MG63 (cell line): ENCODE results near the gene CWC27. TPM values are rescaled to one million over a fixed set of nuclear protein-coding genes. Genes with fewer than 3 reads are reported as not detected.
"Not testable (repeated sequence)": the region's sequence is repeated elsewhere in the genome, so short reads cannot be mapped to it uniquely, and the experiment has no call there.

Experiments used
- DNase-seq: peaks from one replicate; pipeline ENCODE4 v3.0.0-alpha.2; 2020
- H3K27me3 ChIP-seq: fragments of 250-450 bp; sonication (Bioruptor Pico); 2 replicates; pipeline ENCODE4 v1.5.1; 2020; ENCODE audit warnings: mild to moderate bottlenecking, moderate library complexity
- H3K36me3 ChIP-seq: fragments of 250-450 bp; sonication (Bioruptor Pico); 2 replicates; pipeline ENCODE4 v1.5.1; 2020; ENCODE audit warnings: mild to moderate bottlenecking, moderate library complexity
- H3K4me3 ChIP-seq: fragments of 250-450 bp; sonication (Bioruptor Pico); 2 replicates; pipeline ENCODE4 v1.5.1; 2020; ENCODE audit warnings: mild to moderate bottlenecking, moderate library complexity
- H3K9me3 ChIP-seq: fragments of 250-450 bp; sonication (Bioruptor Pico); 2 replicates; pipeline ENCODE4 v1.5.1; 2020; ENCODE audit warnings: mild to moderate bottlenecking, moderate library complexity
- total RNA-seq: library from RNA; depleted of rRNA; stranded (reverse); fragments of >200 nt; shearing (Covaris generic); gene quantifications from 2 replicates; pipeline ENCODE4 v1.2.3, GENCODE V29; 2014; ENCODE audit warnings: low replicate concordance

CWC27 gene
- total RNA-seq, 1 experiment from 2014 or later: 12.3 TPM

- no peaks in the 10 kb centered on the region for H3K36me3 ChIP-seq
- DNase-seq: no peak
Observed at GRCh38 chr5:64923151-64923685, 154.5 kb downstream of the CWC27 start.

DNA sequence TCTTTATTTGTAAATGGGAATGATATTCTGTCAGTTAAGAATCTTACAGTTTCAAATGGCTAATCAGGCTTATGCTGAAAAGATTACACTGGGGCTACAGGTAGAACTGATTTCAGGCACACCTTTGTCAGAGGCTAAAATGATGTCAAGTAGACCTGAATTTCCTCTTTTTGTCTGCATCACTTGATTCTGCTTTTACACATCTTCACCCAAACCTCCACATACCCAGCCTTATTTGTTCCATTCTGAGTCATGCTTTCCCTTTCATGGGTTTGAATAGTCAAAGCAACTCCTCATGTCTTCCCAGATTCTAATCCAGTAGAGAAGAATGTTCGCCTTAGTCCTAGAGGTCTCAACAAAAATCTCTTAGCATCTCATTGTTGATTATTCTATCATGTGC is 156.4 kb downstream of the CWC27 start:
- Histone ChIP-seq H3K4me3 (no peak overlapping the region), H3K36me3 (no peaks in the 10 kb centered on the region), H3K9me3 (peaks cover 7% of the 10 kb centered on the region), H3K27me3 (no peaks in the 10 kb centered on the region)
- no peak for DNase-seq

More at GRCh38 chr5:64923151-64923685, 154.5 kb downstream of the CWC27 start:
- Histone ChIP-seq H3K9me3 (peaks cover 7% of the 10 kb centered on the region), H3K4me3 (no peak overlapping the region), H3K27me3 (no peaks in the 10 kb centered on the region)

DNA sequence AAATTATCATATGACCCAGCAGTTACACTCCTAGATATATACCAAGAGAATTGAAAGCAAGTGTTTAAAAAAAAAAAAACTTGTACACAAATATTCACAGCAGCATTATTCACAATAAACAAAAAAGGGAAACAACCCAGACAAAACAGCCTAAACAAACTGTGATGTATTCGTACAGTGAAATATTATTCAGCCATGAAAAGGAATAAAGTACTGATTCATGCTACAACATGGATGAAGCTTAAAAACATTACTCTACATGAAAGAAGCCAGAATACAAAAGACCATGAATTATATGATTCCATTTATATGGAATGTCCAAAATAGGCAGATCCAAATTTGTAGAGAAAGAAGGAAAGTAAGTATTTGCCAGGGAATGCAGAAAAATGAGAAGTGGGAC is 161.1 kb downstream of the CWC27 start:
- DNase-seq: no peak
- no peak overlapping the region for H3K4me3 ChIP-seq
- no peaks in the 10 kb centered on the region for H3K36me3 ChIP-seq
- no peaks in the 10 kb centered on the region for H3K9me3 ChIP-seq
- no peaks in the 10 kb centered on the region for H3K27me3 ChIP-seq

- no peaks in the 10 kb centered on the region for H3K9me3 ChIP-seq
- no peaks in the 10 kb centered on the region for H3K27me3 ChIP-seq
- no peak for DNase-seq
- no peak overlapping the region for H3K4me3 ChIP-seq
- no peaks in the 10 kb centered on the region for H3K36me3 ChIP-seq
Observed at GRCh38 chr5:64930672-64931318, 162.1 kb downstream of the CWC27 start.

DNA sequence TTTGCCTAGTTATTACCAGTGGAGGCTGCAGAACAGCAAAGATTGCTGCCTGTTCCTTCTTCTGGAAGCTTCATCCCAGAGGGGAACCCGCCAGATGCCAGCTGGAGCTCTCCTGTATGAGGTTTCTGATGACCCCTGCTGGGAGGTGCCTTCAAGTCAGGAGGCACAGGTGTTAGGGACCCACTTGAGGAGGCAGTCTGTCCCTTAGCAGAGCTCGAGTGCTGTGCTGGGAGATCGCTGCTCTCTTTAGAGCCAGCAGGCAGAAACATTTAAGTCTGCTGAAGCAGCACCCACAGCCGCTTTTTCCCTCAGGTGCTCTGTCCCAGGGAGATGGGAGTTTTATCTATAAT is 170.7 kb downstream of the CWC27 start:
- DNase-seq: not testable (repeated sequence)

DNA sequence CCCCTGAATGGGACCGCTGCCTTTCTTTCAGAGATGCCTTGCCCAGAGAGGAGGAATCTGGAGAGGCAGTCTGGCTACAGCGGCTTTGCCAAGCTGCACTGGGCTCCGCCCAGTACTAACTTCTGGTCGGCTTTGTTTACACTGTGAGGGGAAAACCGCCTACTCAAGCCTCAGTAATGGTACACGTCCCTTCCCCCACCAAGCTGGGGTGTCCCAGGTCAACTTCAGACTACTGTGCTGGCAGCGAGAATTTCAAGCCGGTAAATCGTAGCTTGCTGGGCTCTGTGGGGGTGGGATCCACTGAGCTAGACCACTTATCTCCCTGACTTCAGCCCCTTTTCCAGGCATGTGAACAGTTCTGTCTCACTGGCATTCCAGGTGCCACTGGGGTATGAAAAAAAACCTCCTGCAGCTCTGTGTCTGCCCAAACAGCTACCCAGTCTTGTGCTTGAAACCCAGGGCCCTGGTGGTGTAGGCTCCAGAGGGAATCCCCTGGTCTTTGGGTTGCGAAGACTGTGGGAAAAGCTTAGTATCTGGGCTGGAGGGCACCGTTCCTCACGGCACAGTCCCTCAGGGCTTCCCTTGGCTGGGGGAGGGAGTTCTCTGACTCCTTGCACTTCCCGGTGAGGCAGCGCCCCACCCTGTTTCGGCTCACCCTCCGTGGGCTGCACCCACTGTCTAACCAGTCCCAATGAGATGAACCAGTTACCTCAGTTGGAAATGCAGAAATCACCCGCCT is 171.2 kb downstream of the CWC27 start:
- peak; percentile 11 for DNase-seq

More for the DNA sequence above, 170.7 kb downstream of the CWC27 start:
- not testable (repeated sequence) for H3K4me3 ChIP-seq, H3K27me3 ChIP-seq, H3K36me3 ChIP-seq, H3K9me3 ChIP-seq

DNA sequence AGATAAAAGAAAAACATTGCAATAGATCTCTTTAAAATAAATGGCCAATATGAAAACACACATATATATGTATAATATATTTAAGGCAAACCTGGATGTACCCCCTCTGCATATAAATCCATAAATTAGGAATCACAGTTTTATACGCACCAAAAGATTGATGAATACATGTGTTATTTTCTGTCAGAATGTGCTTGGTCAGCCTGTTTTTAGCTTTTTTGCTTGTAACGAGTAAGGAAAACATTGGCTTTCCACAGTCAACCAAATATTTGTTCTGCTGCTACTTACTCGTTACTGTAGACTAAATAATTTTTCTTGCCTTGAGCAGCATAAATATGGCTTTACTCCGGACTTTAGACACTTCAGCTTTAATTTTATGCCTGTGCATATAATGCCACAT is 173.7 kb downstream of the CWC27 start:
- no peak for DNase-seq
- no peaks in the 10 kb centered on the region for H3K36me3 ChIP-seq
- no peaks in the 10 kb centered on the region for H3K27me3 ChIP-seq
- H3K9me3 ChIP-seq: no peaks in the 10 kb centered on the region; the same call in 1 of the 2 replicates
- H3K4me3 ChIP-seq: no peak overlapping the region

More for the DNA sequence above, 171.2 kb downstream of the CWC27 start:
- H3K9me3 ChIP-seq: peaks cover 3% of the 10 kb centered on the region
- H3K27me3 ChIP-seq: no peaks in the 10 kb centered on the region
- H3K36me3 ChIP-seq: no peaks in the 10 kb centered on the region
- no peak overlapping the region for H3K4me3 ChIP-seq

- H3K9me3 ChIP-seq: no peaks in the 10 kb centered on the region
- H3K27me3 ChIP-seq: no peaks in the 10 kb centered on the region
- H3K36me3 ChIP-seq: no peaks in the 10 kb centered on the region
- H3K4me3 ChIP-seq: no peak overlapping the region
- DNase-seq: no peak
Observed at GRCh38 chr5:64944868-64945267, 176.1 kb downstream of the CWC27 start.

DNA sequence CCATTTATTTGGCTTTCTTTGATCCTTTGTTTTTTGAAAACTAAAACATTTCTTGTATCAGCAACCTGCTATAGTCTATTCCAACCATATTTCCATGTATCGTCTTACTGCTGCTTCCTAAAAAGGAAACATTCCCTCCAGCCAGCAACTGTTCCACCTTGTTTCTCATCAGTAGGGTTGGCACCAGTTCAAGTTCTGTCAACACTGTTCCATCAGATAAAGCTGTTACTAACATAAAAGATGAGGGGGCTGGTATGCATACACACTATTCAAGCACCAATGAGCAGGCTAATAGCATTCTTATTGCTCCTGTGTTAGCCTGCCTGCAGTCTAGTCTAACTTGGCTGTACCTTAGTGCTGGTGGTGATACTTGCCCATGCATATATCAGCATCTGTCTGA is 178.3 kb downstream of the CWC27 start:
- H3K4me3 ChIP-seq: no peak overlapping the region
- no peaks in the 10 kb centered on the region for H3K9me3 ChIP-seq
- no peaks in the 10 kb centered on the region for H3K36me3 ChIP-seq
- DNase-seq: no peak
- H3K27me3 ChIP-seq: no peaks in the 10 kb centered on the region

GRCh38 chr5:64947801-64948200 is 179.1 kb downstream of the CWC27 start:
- Histone ChIP-seq H3K4me3 (no peak overlapping the region), H3K9me3 (no peaks in the 10 kb centered on the region), H3K36me3 (no peaks in the 10 kb centered on the region), H3K27me3 (no peaks in the 10 kb centered on the region)
- no peak for DNase-seq

DNA sequence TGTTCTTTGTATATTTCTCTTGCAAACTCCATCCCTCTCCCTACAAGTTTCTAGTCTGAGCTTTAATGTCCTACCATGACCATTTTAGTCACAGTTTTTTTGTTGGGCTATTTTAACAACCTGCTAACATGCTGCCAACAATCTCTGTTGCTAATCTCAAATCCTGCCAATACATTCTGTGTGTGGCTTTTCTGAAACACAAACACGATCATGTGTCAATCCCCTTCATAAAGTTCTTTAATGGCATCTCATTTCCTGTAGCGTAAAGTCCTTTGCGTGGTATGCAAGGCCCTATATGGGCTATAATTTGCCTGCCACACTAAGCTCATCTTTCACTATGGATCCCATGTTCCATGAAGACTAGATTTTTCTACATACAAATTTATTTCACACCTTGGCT is 180.6 kb downstream of the CWC27 start:
- no peak for DNase-seq
- no peak overlapping the region for H3K4me3 ChIP-seq
- no peaks in the 10 kb centered on the region for H3K36me3 ChIP-seq
- H3K9me3 ChIP-seq: 0 out of 2 replicates have a peak, but pooled peaks cover 2% of the 10 kb centered on the region
- H3K27me3 ChIP-seq: no peaks in the 10 kb centered on the region

DNA sequence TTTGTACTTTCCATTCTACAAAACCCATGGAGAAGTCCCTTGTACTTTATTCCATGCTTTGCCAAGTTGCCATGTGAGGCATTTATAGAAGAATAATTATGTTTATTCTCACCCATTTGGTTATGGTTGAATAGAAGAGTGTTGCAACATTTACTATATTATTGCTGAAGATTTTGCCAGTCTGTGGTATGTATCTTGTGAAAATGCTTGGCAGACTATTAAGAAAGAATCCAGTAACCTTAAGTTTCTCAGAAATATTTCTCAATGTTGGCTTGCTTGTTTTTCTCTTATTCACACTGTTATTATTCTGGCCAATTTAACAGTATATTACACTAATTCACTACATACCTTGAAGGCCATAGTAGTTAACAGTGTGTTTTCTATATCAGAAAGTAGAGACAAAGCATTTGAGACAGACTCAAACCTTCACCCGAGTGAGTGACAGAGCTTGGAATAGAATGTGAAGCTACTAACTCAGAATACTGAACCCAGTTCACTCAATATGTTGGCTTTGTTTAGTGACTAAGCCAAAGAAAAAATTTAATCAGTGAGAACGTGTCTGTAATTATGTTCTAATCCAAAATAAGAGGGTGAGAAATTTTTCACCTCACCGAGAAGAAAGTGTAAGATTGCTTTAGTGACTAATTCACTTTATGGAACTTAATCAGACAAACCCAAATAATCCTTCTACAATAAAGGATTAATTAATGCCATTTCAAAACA is 184.4 kb downstream of the CWC27 start:
- no peak overlapping the region for H3K4me3 ChIP-seq
- no peak for DNase-seq
- H3K9me3 ChIP-seq: 0 out of 2 replicates have a peak, but pooled peaks cover 2% of the 10 kb centered on the region
- no peaks in the 10 kb centered on the region for H3K27me3 ChIP-seq
- no peaks in the 10 kb centered on the region for H3K36me3 ChIP-seq

GRCh38 chr5:64954518-64954917 is 185.8 kb downstream of the CWC27 start:
- H3K4me3 ChIP-seq: no peak overlapping the region
- 0 out of 2 replicates have a peak, but pooled peaks cover 2% of the 10 kb centered on the region for H3K9me3 ChIP-seq
- no peaks in the 10 kb centered on the region for H3K27me3 ChIP-seq
- DNase-seq: no peak
- no peaks in the 10 kb centered on the region for H3K36me3 ChIP-seq

DNA sequence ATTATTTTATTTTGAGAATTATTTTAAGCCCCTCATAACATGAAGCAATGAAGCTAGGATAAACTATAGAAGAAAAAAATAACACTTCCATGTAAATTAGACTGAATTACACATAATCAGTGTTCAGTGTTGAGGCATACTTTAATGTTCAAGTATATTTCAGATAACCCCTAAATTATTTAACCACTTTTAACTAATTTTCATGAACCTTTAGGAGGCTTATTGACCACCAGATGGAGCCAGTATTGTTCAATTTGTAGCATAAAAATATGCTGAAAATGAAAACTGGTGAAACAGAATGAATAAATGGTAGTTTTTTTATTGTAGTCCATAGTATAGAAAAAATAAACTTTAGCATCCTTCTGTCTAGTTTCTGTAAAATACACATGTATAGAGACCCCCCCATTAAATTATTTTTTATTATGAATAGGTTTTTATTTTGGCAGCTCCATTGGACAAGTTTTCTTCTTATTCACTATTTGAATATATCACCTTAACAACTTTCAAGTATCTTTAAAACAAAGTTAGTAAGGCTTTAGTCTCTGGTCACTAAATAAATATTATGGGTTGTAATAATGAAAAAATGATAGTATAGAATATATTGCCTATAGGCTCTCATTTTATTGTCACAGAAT is 190.1 kb downstream of the CWC27 start:
- no peak for DNase-seq
- Histone ChIP-seq H3K36me3 (no peaks in the 10 kb centered on the region; the same call in 1 of the 2 replicates), H3K27me3 (no peaks in the 10 kb centered on the region), H3K4me3 (no peak overlapping the region), H3K9me3 (peaks cover 13% of the 10 kb centered on the region)

DNA sequence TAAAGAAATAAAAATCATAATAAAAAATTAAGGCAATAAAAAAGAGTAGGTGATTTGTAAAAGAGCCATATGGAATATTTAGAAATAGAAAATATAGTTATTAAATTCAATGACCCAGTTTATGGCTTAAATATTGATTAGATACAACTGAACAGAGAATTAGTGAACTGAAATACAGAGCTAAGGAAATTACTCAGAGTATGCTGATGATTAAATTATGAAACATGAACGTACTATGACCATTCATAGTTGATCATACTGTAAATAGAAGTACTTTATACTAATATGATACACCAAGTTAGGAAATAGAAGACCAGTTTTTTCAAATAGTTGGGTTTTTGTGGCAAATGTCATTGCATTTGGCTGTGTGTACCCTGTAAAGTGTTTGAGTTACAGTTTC is 194.5 kb downstream of the CWC27 start:
- Histone ChIP-seq H3K27me3 (no peaks in the 10 kb centered on the region), H3K36me3 (peaks cover 4% of the 10 kb centered on the region; the same call in 1 of the 2 replicates), H3K4me3 (no peak overlapping the region), H3K9me3 (peaks cover 26% of the 10 kb centered on the region)
- DNase-seq: no peak

DNA sequence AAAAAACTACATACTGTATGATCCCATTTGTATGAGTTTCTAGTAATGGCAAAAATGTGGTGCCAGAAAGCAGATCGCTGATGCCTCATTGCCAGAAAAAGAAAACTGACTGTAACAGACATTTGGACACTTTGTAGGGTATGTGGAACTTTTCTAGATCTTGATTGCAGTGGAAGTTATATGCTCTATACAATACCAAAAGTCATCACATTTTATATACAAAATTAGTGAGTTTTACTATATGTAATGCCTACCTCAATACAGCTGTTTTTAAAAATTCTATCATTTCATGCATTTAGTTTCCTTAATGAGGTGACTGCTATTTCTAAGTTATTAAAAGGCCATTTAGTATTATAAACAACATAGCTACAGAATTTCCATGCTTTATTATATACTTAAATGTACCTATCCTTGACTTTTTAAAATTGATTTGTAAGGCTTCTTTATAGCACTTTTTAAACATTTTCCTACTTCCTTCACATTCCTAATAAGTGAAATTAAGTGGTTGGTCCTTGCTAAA is 199.9 kb downstream of the CWC27 start:
- Histone ChIP-seq H3K36me3 (peaks cover 4% of the 10 kb centered on the region; the same call in 1 of the 2 replicates), H3K9me3 (peaks cover 15% of the 10 kb centered on the region), H3K4me3 (no peak overlapping the region), H3K27me3 (no peaks in the 10 kb centered on the region)
- no peak for DNase-seq
